Measurements from ENCODE around the gene MYOZ2.
"Not testable (repeated sequence)": the region's sequence is repeated elsewhere in the genome, so short reads cannot be mapped to it uniquely, and the experiment has no call there.

MYOZ2 gene

DNA sequence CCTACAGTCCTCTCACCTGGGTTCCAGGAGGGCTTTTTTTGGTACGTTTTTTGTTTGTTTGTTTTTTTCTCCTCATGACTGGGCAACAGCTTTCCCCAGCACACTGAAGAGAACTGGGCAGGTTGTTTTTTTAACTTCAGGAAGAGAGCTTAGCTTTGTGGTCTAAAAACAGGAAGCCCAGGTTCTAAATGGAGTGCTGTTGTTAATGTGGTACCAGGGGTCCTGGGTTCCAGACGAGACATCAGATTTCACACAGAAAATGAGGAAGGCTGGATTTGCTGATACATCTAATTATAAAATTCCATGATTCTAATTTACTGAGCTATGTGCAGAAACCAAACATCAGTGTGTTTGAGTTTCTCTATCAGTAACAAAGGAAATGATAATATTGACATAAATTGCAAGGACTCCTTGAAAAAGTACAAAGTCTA lies 4.2 kb downstream of the MYOZ2 start:
- Mint-ChIP-seq H3K27me3 (no peaks in the 10 kb centered on the region), H3K36me3 (ENCODE audit: low read depth) (no peaks in the 10 kb centered on the region), H3K9me3 (no peaks in the 10 kb centered on the region), H3K4me1 (ENCODE audit: low read depth) (peaks cover 9% of the 10 kb centered on the region), H3K27ac (no peak overlapping the region), H3K4me3 (no peak overlapping the region)
- intact Hi-C loops (cut with micrococcal nuclease): no loop called here

DNA sequence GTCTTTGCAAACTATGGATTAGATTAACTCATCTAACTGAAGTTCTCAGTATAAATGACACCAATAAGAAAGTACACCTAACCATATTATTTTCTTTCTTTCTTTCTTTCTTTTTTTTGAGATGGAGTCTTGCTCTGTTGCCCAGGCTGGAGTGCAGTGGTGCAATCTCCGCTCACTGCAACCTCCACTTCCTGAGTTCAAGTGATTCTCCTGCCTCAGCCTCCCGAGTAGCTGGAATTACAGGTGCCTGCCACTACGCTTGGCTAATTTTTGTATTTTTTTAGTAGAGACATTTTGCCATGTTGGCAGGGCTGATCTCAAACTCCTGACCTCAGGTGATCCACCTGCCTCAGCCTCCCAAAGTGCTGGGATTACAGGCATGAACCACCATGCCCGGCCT lies 5.7 kb downstream of the MYOZ2 start:
- not testable (repeated sequence) for H3K4me3 Mint-ChIP-seq; H3K36me3 Mint-ChIP-seq (ENCODE audit: low read depth)

DNA sequence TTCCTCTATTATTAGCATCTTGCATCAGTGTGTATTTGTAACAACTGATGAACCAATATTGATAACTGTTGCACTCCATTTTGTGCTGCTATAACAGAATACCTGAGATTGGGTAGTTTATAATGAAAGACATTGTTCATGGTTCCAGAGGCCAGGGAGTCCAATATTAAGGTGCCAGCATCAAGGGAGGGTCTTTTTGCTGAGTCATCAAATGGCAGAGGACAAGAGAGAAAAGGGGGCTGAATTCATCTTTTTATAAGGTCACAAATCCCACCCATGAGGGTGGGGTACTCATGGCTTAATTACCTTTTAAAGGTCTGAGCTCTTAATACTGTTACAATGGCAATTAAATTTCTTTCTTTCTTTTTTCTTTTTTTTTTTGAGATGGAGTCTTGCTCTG lies 7.2 kb downstream of the MYOZ2 start:
- H3K9me3 Mint-ChIP-seq: no peaks in the 10 kb centered on the region
- H3K36me3 Mint-ChIP-seq (ENCODE audit: low read depth): no peaks in the 10 kb centered on the region
- H3K27me3 Mint-ChIP-seq: no peaks in the 10 kb centered on the region
- no peak overlapping the region for H3K4me3 Mint-ChIP-seq
- peaks cover 9% of the 10 kb centered on the region for H3K4me1 Mint-ChIP-seq (ENCODE audit: low read depth)
- intact Hi-C loops (cut with micrococcal nuclease): no loop called here
- H3K27ac Mint-ChIP-seq: no peak overlapping the region

More for the DNA sequence above, 5.7 kb downstream of the MYOZ2 start:
- H3K27ac Mint-ChIP-seq; H3K9me3 Mint-ChIP-seq; intact Hi-C loops (cut with micrococcal nuclease); H3K27me3 Mint-ChIP-seq; H3K4me1 Mint-ChIP-seq (ENCODE audit: low read depth): not testable (repeated sequence)

DNA sequence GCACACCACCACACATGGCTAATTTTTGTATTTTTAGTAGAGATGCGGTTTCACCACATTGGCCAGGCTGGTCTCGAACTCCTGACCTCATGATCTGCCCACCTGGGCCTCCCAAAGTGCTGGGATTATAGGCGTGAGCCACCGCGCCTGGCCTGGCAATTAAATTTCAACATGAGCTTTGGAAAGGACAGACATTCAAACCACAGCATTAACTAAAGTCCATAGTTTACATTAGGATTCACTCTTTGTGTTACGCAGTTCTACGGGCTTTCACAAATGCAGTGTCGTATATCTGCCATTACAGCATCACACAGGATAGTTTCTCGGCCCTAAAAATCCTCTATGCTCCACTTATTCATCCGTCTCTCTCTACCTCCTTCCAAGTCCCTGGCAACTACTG lies 7.7 kb downstream of the MYOZ2 start:
- H3K4me3 Mint-ChIP-seq; H3K36me3 Mint-ChIP-seq (ENCODE audit: low read depth); H3K27ac Mint-ChIP-seq; H3K9me3 Mint-ChIP-seq; intact Hi-C loops (cut with micrococcal nuclease); H3K4me1 Mint-ChIP-seq (ENCODE audit: low read depth); H3K27me3 Mint-ChIP-seq: not testable (repeated sequence)

DNA sequence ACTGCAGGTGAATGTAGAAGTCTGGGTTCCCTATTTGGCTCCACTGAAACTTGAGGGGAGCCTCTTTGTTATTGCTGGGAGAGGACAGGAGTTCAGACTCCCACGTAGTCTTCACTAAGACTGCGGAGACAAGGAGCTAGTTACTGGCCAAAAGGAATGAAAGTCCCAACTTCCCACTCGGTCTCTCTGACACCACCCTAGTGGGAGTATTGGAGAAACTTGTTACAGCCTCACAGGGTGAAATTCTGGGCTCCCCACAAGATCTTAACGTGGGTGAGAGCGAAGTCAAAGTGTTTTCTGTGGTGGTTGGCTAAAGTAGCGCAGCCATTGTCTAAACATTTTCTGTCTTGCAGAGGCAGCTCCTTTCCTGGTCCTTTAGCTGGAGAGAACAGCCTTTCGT lies 13.5 kb downstream of the MYOZ2 start:
- H3K27ac Mint-ChIP-seq: no peak overlapping the region
- intact Hi-C loops (cut with micrococcal nuclease): no loop called here
- H3K9me3 Mint-ChIP-seq: no peaks in the 10 kb centered on the region
- no peaks in the 10 kb centered on the region for H3K36me3 Mint-ChIP-seq (ENCODE audit: low read depth)
- H3K4me1 Mint-ChIP-seq (ENCODE audit: low read depth): no peaks in the 10 kb centered on the region
- no peak overlapping the region for H3K4me3 Mint-ChIP-seq
- H3K27me3 Mint-ChIP-seq: no peaks in the 10 kb centered on the region

DNA sequence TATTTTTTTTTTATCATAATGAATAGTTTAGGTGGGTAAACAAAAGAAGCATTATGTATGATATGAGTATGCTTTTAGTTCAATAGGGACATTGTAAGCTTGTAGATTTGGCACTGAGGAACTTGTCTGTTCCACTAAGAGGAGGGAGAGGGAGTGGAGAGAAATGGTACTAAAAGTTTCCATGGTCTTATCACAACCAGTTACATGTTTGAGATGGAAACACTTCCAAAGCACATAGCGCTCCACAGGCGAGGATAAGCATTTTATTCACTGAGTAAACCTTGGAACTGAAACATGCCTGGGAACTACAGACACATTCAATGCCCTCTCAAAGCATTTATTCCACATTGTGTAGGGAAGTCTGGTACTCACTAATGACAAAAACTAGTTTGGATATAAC lies 15.5 kb downstream of the MYOZ2 start:
- Mint-ChIP-seq H3K9me3 (no peaks in the 10 kb centered on the region), H3K4me3 (no peak overlapping the region), H3K36me3 (ENCODE audit: low read depth) (no peaks in the 10 kb centered on the region), H3K27me3 (no peaks in the 10 kb centered on the region), H3K27ac (no peak overlapping the region), H3K4me1 (ENCODE audit: low read depth) (no peaks in the 10 kb centered on the region)
- intact Hi-C loops (cut with micrococcal nuclease): no loop called here

DNA sequence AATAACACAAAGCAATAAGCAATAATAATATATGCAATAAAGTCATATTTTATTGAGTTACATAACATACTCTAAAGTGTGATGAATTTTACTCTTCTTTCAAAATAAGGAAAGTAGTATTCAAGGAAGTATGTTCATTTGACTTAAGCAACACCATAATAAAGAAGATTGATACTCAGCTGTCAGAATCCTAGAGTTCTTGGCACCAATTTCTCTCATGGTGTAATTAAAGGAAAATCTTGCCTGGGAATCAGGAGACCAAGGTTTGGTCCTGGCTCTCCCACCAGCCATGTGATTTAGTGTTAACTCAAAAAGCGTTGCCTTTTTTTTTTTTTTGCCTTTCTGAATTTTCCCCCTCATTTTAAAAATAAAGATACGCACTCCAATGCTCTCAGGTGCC lies 17.1 kb downstream of the MYOZ2 start:
- Mint-ChIP-seq H3K27me3 (no peaks in the 10 kb centered on the region), H3K9me3 (no peaks in the 10 kb centered on the region), H3K36me3 (ENCODE audit: low read depth) (no peaks in the 10 kb centered on the region), H3K4me3 (no peak overlapping the region), H3K27ac (no peak overlapping the region), H3K4me1 (ENCODE audit: low read depth) (no peaks in the 10 kb centered on the region)
- intact Hi-C loops (cut with micrococcal nuclease): no loop called here

DNA sequence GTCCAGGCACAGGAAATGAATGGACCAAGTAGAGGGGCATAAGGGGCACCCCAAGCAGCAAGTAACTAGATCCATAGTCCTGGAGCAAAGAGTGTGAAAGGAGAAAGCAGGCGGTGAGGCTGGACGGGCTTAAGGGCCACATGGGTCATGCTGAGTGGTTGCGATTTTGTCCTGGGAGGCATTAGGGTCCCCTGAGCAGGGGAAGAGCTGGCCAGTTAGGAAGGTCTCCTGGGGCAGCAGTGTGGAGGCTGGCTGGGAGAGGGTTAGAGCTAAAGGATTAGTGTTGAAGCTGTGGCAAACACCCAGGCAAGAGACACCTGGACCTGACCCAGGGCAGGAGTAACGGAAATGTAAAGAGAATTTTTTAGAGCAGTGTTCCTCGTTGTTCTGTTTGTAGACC lies 26.5 kb downstream of the MYOZ2 start:
- H3K27ac Mint-ChIP-seq: no peak overlapping the region
- no peak overlapping the region for H3K4me3 Mint-ChIP-seq
- no peaks in the 10 kb centered on the region for H3K9me3 Mint-ChIP-seq
- intact Hi-C loops (cut with micrococcal nuclease): no loop called here
- no peaks in the 10 kb centered on the region for H3K27me3 Mint-ChIP-seq
- no peaks in the 10 kb centered on the region for H3K36me3 Mint-ChIP-seq (ENCODE audit: low read depth)
- H3K4me1 Mint-ChIP-seq (ENCODE audit: low read depth): no peaks in the 10 kb centered on the region

DNA sequence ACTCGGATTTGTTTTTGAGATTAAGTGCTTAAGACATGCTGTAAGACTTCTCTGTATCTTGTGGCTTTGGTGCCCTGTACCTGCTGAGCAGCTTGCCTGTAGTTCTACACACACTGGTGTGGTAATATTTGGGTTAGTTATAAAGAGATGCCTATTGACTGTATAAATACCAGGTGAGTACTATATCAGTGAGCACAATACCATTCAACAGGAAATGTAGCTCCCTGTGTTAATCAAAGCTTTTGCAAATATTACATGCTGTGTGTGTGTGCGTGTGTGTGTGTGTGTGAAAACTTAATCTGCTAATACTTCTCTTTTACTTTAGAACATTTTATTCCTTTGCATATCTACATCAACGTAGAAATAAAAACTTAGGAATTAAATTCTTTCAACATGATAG lies 30.1 kb downstream of the MYOZ2 start:
- intact Hi-C loops (cut with micrococcal nuclease): no loop called here
- no peaks in the 10 kb centered on the region for H3K4me1 Mint-ChIP-seq (ENCODE audit: low read depth)
- H3K9me3 Mint-ChIP-seq: no peaks in the 10 kb centered on the region
- H3K36me3 Mint-ChIP-seq (ENCODE audit: low read depth): no peaks in the 10 kb centered on the region
- H3K27me3 Mint-ChIP-seq: no peaks in the 10 kb centered on the region
- H3K27ac Mint-ChIP-seq: no peak overlapping the region
- H3K4me3 Mint-ChIP-seq: no peak overlapping the region

DNA sequence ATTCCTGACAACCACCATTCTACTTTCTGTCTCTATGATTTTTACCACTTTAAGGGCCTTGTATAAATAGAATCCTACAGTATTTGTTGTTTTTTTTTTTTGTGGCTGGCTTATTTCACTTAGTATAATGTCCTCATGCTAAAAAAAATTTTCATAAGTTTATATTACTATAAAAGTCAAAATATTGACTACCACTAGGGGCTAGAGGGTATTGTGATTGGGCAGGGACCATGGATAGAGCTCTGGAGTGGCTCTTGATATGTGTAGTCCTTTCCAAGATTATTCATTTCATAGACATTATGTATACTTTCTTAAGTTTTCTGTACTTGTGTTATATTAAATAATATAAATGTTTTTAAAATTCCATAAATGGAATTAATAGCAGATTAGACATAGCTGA lies 34.6 kb downstream of the MYOZ2 start:
- no peak overlapping the region for H3K27ac Mint-ChIP-seq

DNA sequence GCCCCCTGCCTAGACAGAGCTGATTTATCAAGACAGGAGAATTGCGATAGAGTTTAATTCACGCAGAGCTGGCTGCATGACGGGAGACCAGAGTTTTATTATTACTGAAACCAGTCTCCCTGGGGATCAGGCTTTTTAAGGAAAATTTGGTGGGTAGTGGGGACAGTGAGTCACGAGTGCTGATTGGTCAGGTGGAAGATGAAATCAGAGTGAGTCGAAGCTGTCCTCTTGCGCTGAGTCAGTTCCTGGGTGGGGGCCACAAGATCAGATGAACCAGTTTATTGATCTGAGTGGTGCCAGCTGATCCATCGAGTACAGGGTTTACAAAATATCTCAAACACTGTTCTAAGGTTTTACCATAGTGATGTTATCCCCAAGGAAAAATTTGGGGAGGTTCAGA lies 36.6 kb downstream of the MYOZ2 start:
- Mint-ChIP-seq H3K4me3 (no peak overlapping the region), H3K4me1 (ENCODE audit: low read depth) (no peaks in the 10 kb centered on the region), H3K27ac (no peak overlapping the region), H3K27me3 (no peaks in the 10 kb centered on the region), H3K9me3 (no peaks in the 10 kb centered on the region), H3K36me3 (ENCODE audit: low read depth) (no peaks in the 10 kb centered on the region)
- intact Hi-C loops (cut with micrococcal nuclease): no loop called here

More for the DNA sequence above, 34.6 kb downstream of the MYOZ2 start:
- H3K4me3 Mint-ChIP-seq: no peak overlapping the region
- H3K36me3 Mint-ChIP-seq (ENCODE audit: low read depth): no peaks in the 10 kb centered on the region
- no peaks in the 10 kb centered on the region for H3K4me1 Mint-ChIP-seq (ENCODE audit: low read depth)
- H3K27me3 Mint-ChIP-seq: no peaks in the 10 kb centered on the region
- H3K9me3 Mint-ChIP-seq: no peaks in the 10 kb centered on the region
- intact Hi-C loops (cut with micrococcal nuclease): no loop called here

DNA sequence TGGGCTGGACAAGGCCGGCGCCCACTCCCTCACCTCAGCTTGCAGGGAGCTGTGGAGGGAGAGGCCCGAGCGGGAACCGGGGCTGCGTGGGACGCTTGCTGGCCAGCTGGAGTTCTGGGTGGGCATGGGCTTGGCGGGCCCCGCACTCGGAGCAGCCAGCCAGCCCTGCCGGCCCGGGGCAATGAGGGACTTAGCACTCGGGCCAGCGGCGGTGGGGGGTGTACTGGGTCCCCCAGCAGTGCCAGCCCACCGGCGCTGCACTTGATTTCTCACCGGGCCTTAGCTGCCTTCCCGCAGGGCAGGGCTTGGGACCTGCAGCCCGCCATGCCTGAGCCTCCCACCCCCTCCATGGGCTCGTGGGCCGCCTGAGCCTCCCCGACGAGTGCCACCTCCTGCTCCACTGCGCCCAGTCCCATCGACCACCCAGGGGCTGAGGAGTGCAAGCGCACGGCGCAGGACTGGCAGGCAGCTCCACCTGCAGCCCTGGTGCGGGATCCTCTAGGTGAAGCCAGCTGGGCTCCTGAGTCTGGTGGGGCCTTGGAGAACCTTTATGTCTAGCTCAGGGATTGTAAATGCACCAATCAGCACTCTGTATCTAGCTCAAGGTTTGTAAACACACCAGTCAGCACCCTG lies 38.2 kb downstream of the MYOZ2 start:
- H3K27ac Mint-ChIP-seq; H3K4me1 Mint-ChIP-seq (ENCODE audit: low read depth); intact Hi-C loops (cut with micrococcal nuclease); H3K36me3 Mint-ChIP-seq (ENCODE audit: low read depth); H3K4me3 Mint-ChIP-seq; H3K27me3 Mint-ChIP-seq; H3K9me3 Mint-ChIP-seq: not testable (repeated sequence)

DNA sequence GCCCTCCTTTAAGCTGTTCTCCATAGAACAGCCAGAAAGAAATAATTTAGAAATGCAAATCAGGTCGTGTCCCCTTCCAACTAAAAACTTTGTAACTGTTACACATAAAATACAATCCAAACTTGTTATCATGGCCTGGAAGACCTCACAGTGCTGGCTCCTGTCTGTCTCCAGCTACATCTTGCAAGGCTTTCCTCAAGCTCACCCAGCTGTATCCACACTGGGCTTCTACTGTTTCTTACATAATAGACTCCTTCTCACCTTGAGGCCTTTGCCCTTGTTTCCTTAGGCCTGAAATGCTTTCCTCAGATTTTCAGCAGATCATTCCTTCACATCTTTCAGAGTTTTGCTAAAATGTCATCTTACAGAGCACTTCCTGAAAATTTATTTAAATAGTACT lies 43.4 kb downstream of the MYOZ2 start:
- no peaks in the 10 kb centered on the region for H3K4me1 Mint-ChIP-seq (ENCODE audit: low read depth)
- H3K36me3 Mint-ChIP-seq (ENCODE audit: low read depth): no peaks in the 10 kb centered on the region
- H3K27me3 Mint-ChIP-seq: no peaks in the 10 kb centered on the region
- H3K9me3 Mint-ChIP-seq: no peaks in the 10 kb centered on the region
- intact Hi-C loops (cut with micrococcal nuclease): no loop called here
- no peak overlapping the region for H3K4me3 Mint-ChIP-seq
- no peak overlapping the region for H3K27ac Mint-ChIP-seq

DNA sequence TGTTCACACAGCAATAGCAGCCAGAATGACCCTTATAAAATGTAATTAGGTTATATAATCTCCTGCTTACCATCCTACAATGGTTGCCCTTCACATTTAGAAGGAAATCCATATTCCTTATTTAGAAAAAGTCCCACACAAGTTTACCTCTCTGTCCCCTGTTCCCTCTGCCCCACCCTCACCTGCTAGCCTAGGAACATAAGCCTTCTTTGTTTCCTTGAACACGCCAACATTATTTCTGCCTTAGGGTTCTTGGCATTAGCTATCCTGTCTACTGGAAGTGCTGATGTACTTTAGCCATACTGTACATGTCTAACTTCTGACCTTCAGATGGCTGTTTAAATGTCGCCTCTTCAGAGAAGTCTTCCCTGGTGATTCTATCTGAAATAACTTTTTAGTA lies 48.5 kb downstream of the MYOZ2 start:
- Mint-ChIP-seq H3K36me3 (ENCODE audit: low read depth) (no peaks in the 10 kb centered on the region), H3K27ac (no peak overlapping the region), H3K27me3 (no peaks in the 10 kb centered on the region), H3K4me3 (no peak overlapping the region), H3K9me3 (no peaks in the 10 kb centered on the region), H3K4me1 (ENCODE audit: low read depth) (no peaks in the 10 kb centered on the region)
- intact Hi-C loops (cut with micrococcal nuclease): no loop called here

DNA sequence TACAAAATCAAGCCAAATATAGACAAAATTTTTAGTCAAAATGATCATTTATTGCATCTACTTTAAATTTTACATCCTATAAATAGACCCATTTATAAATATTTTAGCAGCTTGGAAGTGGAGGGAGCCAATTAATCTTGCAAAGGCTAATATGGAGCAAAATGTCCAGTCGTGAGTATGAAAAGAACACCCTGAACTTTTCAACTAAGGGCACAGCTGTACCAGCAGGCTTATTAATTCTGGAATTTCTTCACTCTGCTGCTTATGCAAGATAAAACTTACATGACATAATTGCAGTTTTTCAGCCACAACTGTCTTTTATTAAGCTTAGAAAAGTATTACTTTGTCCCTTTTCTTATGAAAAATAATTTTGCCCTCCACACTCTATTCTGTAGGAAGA lies 54.0 kb downstream of the MYOZ2 start:
- Mint-ChIP-seq H3K27ac (no peak overlapping the region), H3K4me3 (no peak overlapping the region), H3K9me3 (no peaks in the 10 kb centered on the region), H3K27me3 (no peaks in the 10 kb centered on the region), H3K4me1 (ENCODE audit: low read depth) (no peaks in the 10 kb centered on the region), H3K36me3 (ENCODE audit: low read depth) (no peaks in the 10 kb centered on the region)
- intact Hi-C loops (cut with micrococcal nuclease): no loop called here

Data from dendritic cell treated with granulocyte-macrophage colony-stimulating factor and Interleukin-4, amounts not matched to agents 40 ng/mL and 50 ng/mL, for 4 days (primary cell).